Breast epithelium (tissue), 3 donors: ENCODE data around the gene PTPRF.

Source experiments
- POLR2A ChIP-seq: fragments of 450-650 bp; IDR thresholded peaks from one replicate; pipeline ENCODE4 v1.6.1; 2016; ENCODE audit warnings: antibody characterized with exemption, mild to moderate bottlenecking, moderate library complexity
- POLR2AphosphoS5 ChIP-seq, 3 donors: sonication (generic); formaldehyde crosslinking; IDR thresholded peaks; one replicate each; pipeline ENCODE4 v1.6.1; 2017; ENCODE audit warnings: antibody characterized with exemption in 3 of 3
- TF ChIP-seq, protein P1 (sequence below), 3 donors: fragments of 450-650 bp; IDR thresholded peaks; one replicate each; pipeline ENCODE4 v1.5.1; 2016 to 2017; ENCODE audit warnings: antibody characterized with exemption in 3 of 3, mild to moderate bottlenecking in 3 of 3, moderate library complexity in 3 of 3

DNA sequence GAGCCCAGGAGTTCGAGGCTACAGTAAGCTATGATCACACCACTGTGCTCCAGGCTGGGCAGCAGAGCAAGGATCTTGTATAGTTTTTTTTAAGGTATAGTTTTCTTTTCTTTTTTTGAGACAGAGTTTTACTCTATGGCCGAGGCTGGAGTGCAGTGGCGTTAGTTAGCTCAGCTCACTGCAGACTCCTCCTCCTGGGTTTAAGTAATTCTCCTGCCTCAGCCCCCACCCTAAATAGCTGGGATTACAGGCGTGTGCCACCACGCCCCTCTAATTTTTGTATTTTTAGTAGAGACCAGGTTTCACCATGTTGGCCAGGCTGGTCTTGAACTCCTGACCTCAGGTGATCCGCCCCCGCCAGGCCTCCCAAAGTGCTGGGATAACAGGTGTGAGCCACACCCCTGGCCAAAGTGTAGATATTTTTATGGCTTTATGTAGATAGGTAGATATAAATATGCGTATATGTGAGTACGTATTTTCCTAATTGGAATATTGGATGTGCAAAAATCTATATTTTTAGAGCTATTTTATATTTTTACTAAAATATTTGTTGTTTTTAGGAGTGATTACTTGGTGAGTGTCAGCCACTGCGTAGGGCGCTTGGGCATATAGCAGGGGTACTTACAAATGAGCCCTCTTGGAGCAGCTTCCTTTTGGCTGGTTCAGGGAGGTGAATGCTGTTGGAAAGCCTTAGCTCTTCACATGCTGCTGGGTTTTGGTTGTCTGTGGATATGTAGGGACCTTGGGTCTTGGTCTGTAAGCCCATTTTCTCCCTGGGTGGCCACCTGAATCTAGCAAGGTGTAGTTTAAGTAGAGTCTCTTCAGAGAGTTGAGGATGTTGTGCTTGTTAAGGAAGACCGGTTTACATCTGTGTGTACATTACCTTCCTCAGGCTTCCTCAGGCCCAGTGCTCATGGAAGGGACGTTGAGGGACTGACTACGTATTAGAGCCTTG is 128.8 kb downstream of the PTPRF start:
- TF ChIP-seq POLR2A: no peak
- TF ChIP-seq, protein P1, sequence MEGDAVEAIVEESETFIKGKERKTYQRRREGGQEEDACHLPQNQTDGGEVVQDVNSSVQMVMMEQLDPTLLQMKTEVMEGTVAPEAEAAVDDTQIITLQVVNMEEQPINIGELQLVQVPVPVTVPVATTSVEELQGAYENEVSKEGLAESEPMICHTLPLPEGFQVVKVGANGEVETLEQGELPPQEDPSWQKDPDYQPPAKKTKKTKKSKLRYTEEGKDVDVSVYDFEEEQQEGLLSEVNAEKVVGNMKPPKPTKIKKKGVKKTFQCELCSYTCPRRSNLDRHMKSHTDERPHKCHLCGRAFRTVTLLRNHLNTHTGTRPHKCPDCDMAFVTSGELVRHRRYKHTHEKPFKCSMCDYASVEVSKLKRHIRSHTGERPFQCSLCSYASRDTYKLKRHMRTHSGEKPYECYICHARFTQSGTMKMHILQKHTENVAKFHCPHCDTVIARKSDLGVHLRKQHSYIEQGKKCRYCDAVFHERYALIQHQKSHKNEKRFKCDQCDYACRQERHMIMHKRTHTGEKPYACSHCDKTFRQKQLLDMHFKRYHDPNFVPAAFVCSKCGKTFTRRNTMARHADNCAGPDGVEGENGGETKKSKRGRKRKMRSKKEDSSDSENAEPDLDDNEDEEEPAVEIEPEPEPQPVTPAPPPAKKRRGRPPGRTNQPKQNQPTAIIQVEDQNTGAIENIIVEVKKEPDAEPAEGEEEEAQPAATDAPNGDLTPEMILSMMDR (IDR thresholded peaks at IDR 0.05): no peak
- no peak for TF ChIP-seq POLR2AphosphoS5 (IDR thresholded peaks at IDR 0.05)
